Tibial artery (tissue), 4 donors: ENCODE data around the gene ADAMTS17.

Experiments
- DNase-seq, 2 donors: peaks; one replicate each; pipeline ENCODE4 v3.0.0-alpha.2; 2019
- H3K27ac ChIP-seq, 2 donors: fragments of 200-600 bp; sonication (generic) in 1 of 2; 1 replicate in 1 of 2; 2 replicates in 1 of 2; pipeline ENCODE4 v1.5.1; 2018 to 2019; ENCODE audit warnings: mild to moderate bottlenecking in 1 of 2
- H3K27me3 ChIP-seq, 2 donors: fragments of 200-600 bp; sonication (generic) in 1 of 2; one replicate each; pipeline versions ENCODE4 v1.5.1 to v1.6.0; 2016 to 2019
- H3K36me3 ChIP-seq, 3 donors: fragments of 200-600 bp; sonication (generic) in 2 of 3; one replicate each; pipeline ENCODE4 v1.5.1; 2016 to 2019; ENCODE audit warnings: mild to moderate bottlenecking in 2 of 3
- H3K4me1 ChIP-seq, 4 donors: fragments of 200-600 bp; sonication (generic) in 2 of 4; 1 replicate in 3 of 4; 2 replicates in 1 of 4; pipeline ENCODE4 v1.5.1; 2016 to 2019
- H3K4me3 ChIP-seq, 2 donors: fragments of 200-600 bp; sonication (generic) in 1 of 2; 1 replicate in 1 of 2; 2 replicates in 1 of 2; pipeline ENCODE4 v1.5.1; 2018 to 2019; ENCODE audit warnings: mild to moderate bottlenecking in 2 of 2
- H3K9me3 ChIP-seq, 3 donors: fragments of 200-600 bp; sonication (generic) in 1 of 3; one replicate each; pipeline ENCODE4 v1.5.1; 2016 to 2019
- CTCF ChIP-seq, 2 experiments: fragments of 200-600 bp in 1 of 2; fragments of 450-650 bp in 1 of 2; IDR thresholded peaks; one replicate each; pipeline ENCODE4 v1.5.1; 2017 to 2019; ENCODE audit warnings: antibody characterized with exemption in 2 of 2, mild to moderate bottlenecking in 1 of 2, moderate library complexity in 1 of 2
- intact Hi-C: fragments of 100-400 bp; cut with DNase I; formaldehyde crosslinking; loops from one replicate; pipeline ENCODE4 v1.15.0; 2023; ENCODE audit warnings: low total_unique reads

Gene ADAMTS17

DNA sequence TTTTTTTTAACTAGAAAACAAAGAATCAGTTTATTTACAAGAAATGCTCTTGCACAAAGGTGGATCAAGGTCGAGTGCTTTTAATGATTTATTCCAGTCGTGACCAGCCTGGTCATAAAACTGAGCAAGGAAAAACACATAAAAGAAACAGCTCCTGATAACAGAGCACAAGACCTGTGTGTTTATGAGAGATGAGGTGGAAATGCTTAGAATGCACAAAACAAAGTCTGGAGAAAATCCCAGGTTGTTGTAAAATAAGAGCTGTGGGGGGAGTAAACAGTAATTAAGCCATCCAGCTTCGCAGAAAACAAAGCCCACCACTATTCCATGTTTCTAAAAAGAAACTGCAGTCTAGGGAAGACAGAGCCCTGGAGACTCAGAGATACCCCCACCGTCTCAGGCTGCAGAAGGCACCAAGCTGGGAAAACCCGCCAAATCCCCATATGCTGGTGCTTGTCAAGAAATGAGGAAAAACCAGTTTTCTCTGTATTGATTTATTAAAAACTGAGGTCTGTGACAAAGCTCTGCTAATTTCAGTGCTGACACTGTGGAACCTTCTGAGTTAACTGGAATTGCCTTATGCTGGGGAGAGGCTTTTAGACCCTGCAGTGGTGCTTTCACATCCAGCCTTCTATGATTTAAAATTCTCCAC, 139.3 kb downstream of the ADAMTS17 start:
- Histone ChIP-seq H3K27me3 (no peaks in the 10 kb centered on the region), H3K27ac (no peak overlapping the region), H3K4me1 (peaks cover 0 to 7% (median 4%) of the 10 kb centered on the region in 4 donors), H3K9me3 (no peaks in the 10 kb centered on the region), H3K4me3 (no peak overlapping the region), H3K36me3 (no peaks in the 10 kb centered on the region)
- no peak for TF ChIP-seq CTCF (IDR thresholded peaks at IDR 0.05)
- intact Hi-C loops = no loop called here
- DNase-seq = no peak

- intact Hi-C loops = no loop called here
These were observed 140.1 kb downstream of the ADAMTS17 start for GRCh38 chr15:100201376-100202280.

DNA sequence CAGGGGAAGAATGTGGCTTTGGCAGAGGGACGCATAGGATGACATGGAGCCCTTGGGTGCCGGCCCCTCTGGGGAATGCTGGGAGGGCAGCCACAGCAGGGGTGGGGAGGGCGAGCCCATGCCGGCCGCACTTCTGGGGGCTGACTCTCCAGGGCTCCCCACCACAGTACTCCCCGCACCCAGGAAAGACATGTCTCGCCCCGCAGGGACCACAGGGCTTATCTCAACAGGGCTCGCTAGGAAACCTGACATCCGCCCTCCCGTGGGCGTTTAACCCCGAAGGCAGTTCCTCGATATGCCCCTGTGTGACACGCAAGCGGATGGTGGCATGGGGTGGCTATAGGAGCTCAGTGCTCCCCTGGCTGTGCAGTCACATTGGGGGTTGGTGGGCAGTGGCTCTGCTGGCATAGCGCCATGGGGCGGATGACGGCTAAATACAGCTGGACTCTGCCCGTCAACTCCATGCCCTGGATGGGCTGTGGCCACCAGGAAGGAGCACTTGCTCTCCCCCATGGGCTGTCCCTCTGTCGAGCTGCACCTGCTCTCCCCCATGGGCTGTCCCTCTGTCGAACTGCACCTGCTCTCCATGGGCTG, 141.4 kb downstream of the ADAMTS17 start:
- intact Hi-C loops = no loop called here
- no peaks in the 10 kb centered on the region for H3K27me3 ChIP-seq
- H3K36me3 ChIP-seq = no peaks in the 10 kb centered on the region
- no peak for DNase-seq
- H3K27ac ChIP-seq = no peak overlapping the region
- no peaks in the 10 kb centered on the region for H3K9me3 ChIP-seq
- no peaks in the 10 kb centered on the region for H3K4me1 ChIP-seq
- no peak overlapping the region for H3K4me3 ChIP-seq
- no peak for TF ChIP-seq CTCF (IDR thresholded peaks at IDR 0.05)

More at GRCh38 chr15:100201376-100202280, 140.1 kb downstream of the ADAMTS17 start:
- no peak overlapping the region for H3K27ac ChIP-seq
- no peak for DNase-seq
- H3K36me3 ChIP-seq = no peaks in the 10 kb centered on the region
- TF ChIP-seq CTCF (IDR thresholded peaks at IDR 0.05) = no peak
- peaks cover 0 to under 1% (median 0%) of the 10 kb centered on the region in 4 donors for H3K4me1 ChIP-seq
- H3K9me3 ChIP-seq = no peaks in the 10 kb centered on the region
- no peak overlapping the region for H3K4me3 ChIP-seq
- no peaks in the 10 kb centered on the region for H3K27me3 ChIP-seq

DNA sequence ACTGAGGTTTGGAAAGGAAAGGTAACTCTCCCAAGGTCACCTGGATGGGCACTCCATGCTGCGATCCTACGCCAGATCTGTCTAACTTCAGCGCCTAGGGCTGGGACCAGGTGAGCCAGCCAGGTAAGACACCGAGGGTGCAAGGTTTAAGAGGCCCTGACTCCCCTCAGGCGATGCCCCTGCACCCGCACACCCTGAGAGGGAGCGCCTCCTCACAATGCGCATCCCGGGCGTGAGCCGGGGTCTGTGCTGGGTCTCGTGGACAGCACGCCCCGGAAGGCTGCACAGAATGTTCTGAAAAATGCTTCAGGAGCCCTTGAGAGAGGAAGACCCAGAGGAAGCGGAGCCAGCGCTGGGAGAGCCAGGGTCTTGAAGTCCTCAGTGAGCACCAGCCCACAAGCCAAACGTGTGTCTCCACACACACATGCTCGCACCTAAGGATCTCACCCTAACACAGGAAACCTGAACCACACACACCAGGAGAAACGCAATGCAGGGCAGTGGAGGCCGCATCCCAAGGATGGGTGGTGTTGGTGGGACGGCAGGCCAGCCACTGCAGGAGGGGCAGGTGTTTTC, 142.0 kb downstream of the ADAMTS17 start:
- DNase-seq = no peak
- H3K36me3 ChIP-seq = no peaks in the 10 kb centered on the region
- H3K9me3 ChIP-seq = no peaks in the 10 kb centered on the region
- no peaks in the 10 kb centered on the region for H3K4me1 ChIP-seq
- no peak overlapping the region for H3K27ac ChIP-seq
- intact Hi-C loops = no loop called here
- no peak for TF ChIP-seq CTCF (IDR thresholded peaks at IDR 0.05)
- H3K4me3 ChIP-seq = no peak overlapping the region
- no peaks in the 10 kb centered on the region for H3K27me3 ChIP-seq

GRCh38 chr15:100198442-100198841, 143.3 kb downstream of the ADAMTS17 start:
- no peaks in the 10 kb centered on the region for H3K36me3 ChIP-seq
- no peak for DNase-seq
- no peak overlapping the region for H3K4me3 ChIP-seq
- no peak overlapping the region for H3K27ac ChIP-seq
- H3K27me3 ChIP-seq = no peaks in the 10 kb centered on the region
- H3K9me3 ChIP-seq = no peaks in the 10 kb centered on the region
- intact Hi-C loops = no loop called here
- TF ChIP-seq CTCF (IDR thresholded peaks at IDR 0.05) = no peak
- no peaks in the 10 kb centered on the region for H3K4me1 ChIP-seq
